Right lobe of liver (tissue), 4 donors: ENCODE data around the gene ZNF592.

Source experiments
- POLR2A ChIP-seq: fragments of 450-650 bp; IDR thresholded peaks from one replicate; pipeline ENCODE4 v1.6.1; 2017; ENCODE audit warnings: antibody characterized with exemption, mild to moderate bottlenecking
- TF ChIP-seq, protein P1 (sequence below), 4 donors: fragments of 200-600 bp in 3 of 4; fragments of 450-650 bp in 1 of 4; IDR thresholded peaks; one replicate each; pipeline versions ENCODE4 v1.5.1 to v1.8.0; 2016 to 2022; ENCODE audit warnings: antibody characterized with exemption in 4 of 4, mild to moderate bottlenecking in 2 of 4
- donor health status: DM: no; HTN: no; CAD: no.
- donor health status: DM: no; HTN: no; CAD: no.
- donor health status: DM: no; HTN: yes; CAD: no.

DNA sequence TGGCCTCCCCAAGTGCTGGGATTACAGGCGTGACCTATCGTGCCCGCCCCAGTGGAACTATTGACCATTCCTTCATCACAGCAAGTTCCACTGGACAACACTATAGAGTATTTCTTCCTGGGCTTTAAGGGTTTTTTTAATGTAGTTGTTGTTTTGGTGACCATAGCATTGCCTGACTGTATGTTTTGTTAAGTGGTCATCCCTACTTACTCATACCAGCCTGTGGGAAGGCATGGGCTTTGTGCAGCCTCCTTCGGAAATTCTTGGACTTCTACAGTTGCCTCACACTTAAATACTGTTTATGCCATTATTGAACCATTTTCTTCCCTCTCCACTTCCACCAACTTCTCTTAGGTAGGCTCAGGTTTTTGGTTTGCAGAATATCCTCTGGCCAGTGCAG lies 48.8 kb downstream of the ZNF592 start:
- TF ChIP-seq POLR2A = no peak
- TF ChIP-seq, protein P1, sequence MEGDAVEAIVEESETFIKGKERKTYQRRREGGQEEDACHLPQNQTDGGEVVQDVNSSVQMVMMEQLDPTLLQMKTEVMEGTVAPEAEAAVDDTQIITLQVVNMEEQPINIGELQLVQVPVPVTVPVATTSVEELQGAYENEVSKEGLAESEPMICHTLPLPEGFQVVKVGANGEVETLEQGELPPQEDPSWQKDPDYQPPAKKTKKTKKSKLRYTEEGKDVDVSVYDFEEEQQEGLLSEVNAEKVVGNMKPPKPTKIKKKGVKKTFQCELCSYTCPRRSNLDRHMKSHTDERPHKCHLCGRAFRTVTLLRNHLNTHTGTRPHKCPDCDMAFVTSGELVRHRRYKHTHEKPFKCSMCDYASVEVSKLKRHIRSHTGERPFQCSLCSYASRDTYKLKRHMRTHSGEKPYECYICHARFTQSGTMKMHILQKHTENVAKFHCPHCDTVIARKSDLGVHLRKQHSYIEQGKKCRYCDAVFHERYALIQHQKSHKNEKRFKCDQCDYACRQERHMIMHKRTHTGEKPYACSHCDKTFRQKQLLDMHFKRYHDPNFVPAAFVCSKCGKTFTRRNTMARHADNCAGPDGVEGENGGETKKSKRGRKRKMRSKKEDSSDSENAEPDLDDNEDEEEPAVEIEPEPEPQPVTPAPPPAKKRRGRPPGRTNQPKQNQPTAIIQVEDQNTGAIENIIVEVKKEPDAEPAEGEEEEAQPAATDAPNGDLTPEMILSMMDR (IDR thresholded peaks at IDR 0.05) = no peak
